K562 (cell line): ENCODE data around the gene NAA40. TPM values are rescaled to one million over a fixed set of nuclear protein-coding genes. Genes with fewer than 3 reads are reported as not detected.
A peak's percentile ranks its signal among the peaks of the same experiment; 100 is the strongest.

Experiments
- ATAC-seq: fragments of 200-7000 bp; cut with Tn5 transposase; 3 replicates; pipeline ENCODE4 v1.9.1; 2020; ENCODE audit warnings: moderate library complexity
- BruUV-seq: library from RNA; stranded (reverse); fragments of 400-500 nt; replicated peaks from 2 replicates; lab custom pipeline; 2021; lab: Mats Ljungman, UMichigan
- CTCF ChIA-PET: fragments of 300-600 bp; formaldehyde crosslinking; extraction: SDS; loops from one replicate; lab custom pipeline; 2021; ENCODE audit warnings: low intra/inter-chr PET ratio; lab: Yijun Ruan, JAX
- POLR2A ChIA-PET: fragments of 300-600, 350-650 bp; sonication (Branson Sonifier 250); formaldehyde crosslinking; extraction: SDS; loops from one replicate; lab custom pipeline; 2021; ENCODE audit warnings: antibody characterized with exemption, inconsistent platforms; lab: Yijun Ruan, JAX
- DNase-seq, 4 experiments: peaks; one replicate each; pipeline versions ENCODE4 v3.0.0 to v3.0.0-alpha.2; 2011 to 2018; ENCODE audit warnings: low spot score in 3 of 4, mixed read lengths in 3 of 4; ENCODE audit errors: extremely low read depth in 1 of 4
- FAIRE-seq: peaks from 2 replicates; lab custom pipeline; 2011; peaks lifted over from hg19 to GRCh38; lab: Jason Lieb, UNC
- H2AFZ ChIP-seq: 2 replicates; pipeline ENCODE4 v1.6.0; 2011; ENCODE audit warnings: low read depth, low read length, control low read depth, inconsistent platforms
- H3K27ac ChIP-seq: fragments of 200-600 bp; 3 replicates; pipeline ENCODE4 v1.8.0; 2011; ENCODE audit warnings: low read depth, mild to moderate bottlenecking, control low read depth, inconsistent platforms, low read length, moderate library complexity, mixed read lengths; ENCODE audit errors: extremely low read depth
- H3K27me3 ChIP-seq, 2 experiments: fragments of 300-600 bp in 1 of 2; 2 replicates in 1 of 2; 3 replicates in 1 of 2; pipeline versions ENCODE4 v1.6.0 to v1.8.0; 2011; ENCODE audit warnings: inconsistent platforms in 2 of 2, low read length in 2 of 2, mild to moderate bottlenecking in 1 of 2, mixed read lengths in 1 of 2, moderate library complexity in 1 of 2; ENCODE audit not compliant: control insufficient read depth in 2 of 2, insufficient read depth in 2 of 2
- H3K36me3 ChIP-seq: fragments of 300-600 bp; 3 replicates; pipeline ENCODE4 v1.8.0; 2011; ENCODE audit warnings: mild to moderate bottlenecking, low read length, inconsistent platforms; ENCODE audit not compliant: control insufficient read depth, insufficient read depth
- H3K4me1 ChIP-seq, 2 experiments: fragments of 200-600 bp in 1 of 2; replicated peaks in 1 of 2; 2 replicates in 1 of 2; 3 replicates in 1 of 2; pipeline versions ENCODE4 v1.5.1 to v1.8.0; 2011; ENCODE audit warnings: inconsistent platforms in 2 of 2, low read length in 2 of 2, mild to moderate bottlenecking in 1 of 2, mixed read lengths in 1 of 2, moderate library complexity in 1 of 2; ENCODE audit not compliant: control insufficient read depth in 2 of 2, insufficient read depth in 2 of 2
- H3K4me2 ChIP-seq: 2 replicates; pipeline ENCODE4 v1.6.1; 2011; ENCODE audit warnings: low read length, control low read depth, inconsistent platforms, mixed read lengths; ENCODE audit not compliant: insufficient read depth
- H3K4me3 ChIP-seq: fragments of 200-600 bp; sonication (generic), shearing (Covaris generic); 2 replicates; pipeline ENCODE4 v1.5.1; 2016; ENCODE audit warnings: control low read depth, inconsistent platforms
- H3K79me2 ChIP-seq: fragments of 200-600 bp; 3 replicates; pipeline ENCODE4 v1.8.0; 2011; ENCODE audit warnings: low read length, inconsistent platforms; ENCODE audit not compliant: control insufficient read depth, insufficient read depth
- H3K9ac ChIP-seq, 2 experiments: 2 replicates each; pipeline versions ENCODE4 v1.6.0 to v1.6.1; 2011; ENCODE audit warnings: low read depth in 2 of 2, low read length in 2 of 2, control low read depth in 1 of 2, inconsistent platforms in 1 of 2, mild to moderate bottlenecking in 1 of 2, mixed read lengths in 1 of 2; ENCODE audit not compliant: insufficient read depth in 1 of 2
- H3K9me1 ChIP-seq: one replicate; pipeline ENCODE4 v1.6.0; 2011; ENCODE audit warnings: inconsistent platforms, mild to moderate bottlenecking, low read length, moderate library complexity; ENCODE audit not compliant: control insufficient read depth, insufficient read depth
- H3K9me3 ChIP-seq: replicated peaks from 2 replicates; pipeline ENCODE4 v1.5.1; 2011; ENCODE audit warnings: low read depth, low read length, inconsistent platforms; ENCODE audit not compliant: control insufficient read depth, insufficient read depth
- H4K20me1 ChIP-seq: replicated peaks from 2 replicates; pipeline ENCODE4 v1.6.1; 2011; ENCODE audit warnings: low read length, inconsistent platforms, mixed read lengths; ENCODE audit not compliant: control insufficient read depth, insufficient read depth
- C11orf30 ChIP-seq: fragments of 450-650 bp; IDR thresholded peaks from 2 replicates; pipeline ENCODE4 v1.6.1; 2016; ENCODE audit warnings: low read depth, mild to moderate bottlenecking
- FOSL1 ChIP-seq: fragments of 200-800 bp; sonication (Bioruptor generic); conservative IDR thresholded peaks from 2 replicates; pipeline ENCODE4 v1.6.1; 2016; ENCODE audit warnings: missing genetic modification characterization, missing compliant biosample characterization
- HEY1 ChIP-seq: fragments of 250-450 bp; sonication (Bioruptor Pico); IDR thresholded peaks from 2 replicates; pipeline ENCODE4 v1.5.0; 2020; ENCODE audit warnings: mild to moderate bottlenecking, moderate library complexity, borderline replicate concordance
- KAT8 ChIP-seq: fragments of 450-650 bp; IDR thresholded peaks from 2 replicates; pipeline ENCODE4 v1.6.1; 2016; ENCODE audit warnings: low read depth, mild to moderate bottlenecking
- MITF ChIP-seq: IDR thresholded peaks from 2 replicates; pipeline ENCODE4 v1.6.1; 2014; ENCODE audit warnings: antibody characterized with exemption
- RFX5 ChIP-seq: IDR thresholded peaks from 2 replicates; pipeline ENCODE4 v1.6.1; 2011; ENCODE audit warnings: low read depth, mild to moderate bottlenecking, improper control_type of control experiment, low read length
- SNRNP70 ChIP-seq: fragments of 200-400 bp; formaldehyde crosslinking; optimal IDR thresholded peaks from 2 replicates; pipeline ENCODE3; 2017; ENCODE audit warnings: low read depth, low read length
- SPI1 ChIP-seq: IDR thresholded peaks from 2 replicates; pipeline ENCODE4 v1.6.1; 2011; ENCODE audit warnings: low read depth, low read length, control low read depth, borderline replicate concordance
- SREBF1 ChIP-seq: fragments of 150-350 bp; IDR thresholded peaks from 2 replicates; pipeline ENCODE4 v1.6.1; 2014; ENCODE audit warnings: antibody characterized with exemption, low read depth, low read length, borderline replicate concordance
- XRCC5 ChIP-seq: fragments of 200-400 bp; formaldehyde crosslinking; IDR thresholded peaks from 2 replicates; pipeline ENCODE4 v1.6.1; 2017; ENCODE audit warnings: low read depth, mild to moderate bottlenecking, low read length
- ZNF140 ChIP-seq: fragments of 250-450 bp; sonication (Bioruptor Pico); IDR thresholded peaks from 2 replicates; pipeline ENCODE4 v1.8.0; 2021; ENCODE audit warnings: moderate library complexity, mild to moderate bottlenecking, inconsistent platforms
- ZNF668 ChIP-seq: fragments of 250-450 bp; sonication (Bioruptor Pico); IDR thresholded peaks from 2 replicates; pipeline ENCODE4 v1.8.0; 2022; ENCODE audit warnings: mild to moderate bottlenecking, inconsistent platforms
- WGBS: fragments of 100-300 bp; shearing (Covaris generic); methylation state at CpG from one replicate; pipeline ENCODE4 v1.1.6; 2016; ENCODE audit warnings: low coverage, mixed read lengths; ENCODE audit not compliant: insufficient coverage; ENCODE audit errors: missing lambda C conversion rate; 5-methylcytosine and 5-hydroxymethylcytosine counted together
- in situ Hi-C: fragments of 300-500 bp; cut with MboI; formaldehyde crosslinking; loops from 4 replicates; pipeline ENCODE4 v1.15.0; 2018; ENCODE audit warnings: inconsistent platforms, mixed read lengths
- intact Hi-C: fragments of 100-400 bp; cut with micrococcal nuclease; formaldehyde crosslinking; loops from 2 replicates; pipeline ENCODE4 v1.14.2; 2022
- polyA plus RNA-seq, 8 experiments: library from polyadenylated mRNA; depleted of rRNA in 4 of 8; stranded (reverse) in 5 of 8; unstranded in 3 of 8; fragments of >200 nt; fragmentation: Nextera tagmentation in 2 of 8; fragmentation: Illumina TruSeq in 1 of 8; extraction: Ambion mirVana in 2 of 8; extraction: Trizol in 1 of 8; gene quantifications; 2 replicates each; pipeline versions ENCODE4 v1.2.1 to v1.2.3, GENCODE V29; 2011 to 2014; ENCODE audit warnings: inconsistent platforms in 1 of 8, missing spikeins in 1 of 8
- total RNA-seq, 7 experiments: library from RNA; depleted of rRNA in 6 of 7; stranded (reverse); fragments of >200 nt in 6 of 7; fragmentation: Illumina TruSeq in 2 of 7; extraction: Trizol in 2 of 7; gene quantifications; 2 replicates each; pipeline versions ENCODE4 v1.2.1 to v1.2.3, GENCODE V29; 2011 to 2021; ENCODE audit warnings: low replicate concordance in 1 of 7

NAA40 gene
- total and polyA plus RNA-seq, 9 of the 15 experiments (the other 6 are each of a cell fraction or from before 2014, with no cell fraction given) = 6.2 to 39.0 (median 23.1) TPM

- TF ChIP-seq SREBF1 (no peak), KAT8 (0 out of 2 replicates have a peak, but pooled peaks have one; percentile 34), SPI1 (peak; percentile 48; the same call in 1 of the 2 replicates), ZNF140 (0 out of 2 replicates have a peak, but pooled peaks have one; percentile 11)
- no peak for DNase-seq
- 55% methylated on average over 6 of the region's 6 CpGs for WGBS
- CTCF ChIA-PET = interaction anchor here (0.6 to 1.5 kb wide), 2 partner anchors 23 to 102 kb away, joined by 4 to 6 read pairs; partner anchors contain the start of gene MARK2
- H3K4me2 ChIP-seq = no peak overlapping the region
- H3K36me3 ChIP-seq = peaks cover 42% of the 10 kb centered on the region
- H3K79me2 ChIP-seq = peaks cover 67% of the 10 kb centered on the region
- TSS peak; percentile 57 for BruUV-seq
- peak overlapping the region; percentile 31; the same call in 2 of the 3 replicates for H3K27ac ChIP-seq
- FAIRE-seq = peak; percentile 81
- POLR2A ChIA-PET = no interaction called here
- H3K9me1 ChIP-seq = peaks cover 4% of the 10 kb centered on the region
- H4K20me1 ChIP-seq = peaks cover 13% of the 10 kb centered on the region; the same call in 1 of the 2 replicates
- peaks cover 54 to 59% of the 10 kb centered on the region in 2 experiments for H3K4me1 ChIP-seq
- H2AFZ ChIP-seq = no peak overlapping the region
- intact Hi-C loops = no loop called here
- ATAC-seq = no peak
- no peak overlapping the region for H3K4me3 ChIP-seq
- H3K9ac ChIP-seq = peak overlapping the region; percentile 9 to 15; a peak in 1 of 4 replicates
- in situ Hi-C loops = loop anchor here (10.0 kb wide), 1 partner anchor 106 kb away; the partner anchor contains the start of gene MARK2
- H3K27me3 ChIP-seq = no peaks in the 10 kb centered on the region
- H3K9me3 ChIP-seq = no peaks in the 10 kb centered on the region
Observed at GRCh38 chr11:63940786-63941185, 2.0 kb downstream of the NAA40 start.

GRCh38 chr11:63941901-63942300 lies 3.1 kb downstream of the NAA40 start:
- Histone ChIP-seq H3K36me3 (peaks cover 53% of the 10 kb centered on the region), H3K9me3 (no peaks in the 10 kb centered on the region), H3K27me3 (no peaks in the 10 kb centered on the region), H3K79me2 (peaks cover 67% of the 10 kb centered on the region), H3K9ac (peak overlapping the region; percentile 29 to 41; a peak in 3 of 4 replicates), H3K4me3 (no peak overlapping the region), H2AFZ (no peak overlapping the region), H3K4me2 (peak overlapping the region; percentile 47), H3K4me1 (peaks cover 54 to 60% of the 10 kb centered on the region in 2 experiments), H4K20me1 (peaks cover 15% of the 10 kb centered on the region; the same call in 1 of the 2 replicates), H3K27ac (peak overlapping the region; percentile 56), H3K9me1 (peaks cover 4% of the 10 kb centered on the region)
- WGBS = 7% methylated on average over 4 of the region's 4 CpGs
- intact Hi-C loops = no loop called here
- 0 out of 3 replicates have a peak, but pooled peaks have one; percentile 3 for ATAC-seq
- in situ Hi-C loops = loop anchor here (10.0 kb wide), 1 partner anchor 107 kb away; the partner anchor contains the start of gene MARK2
- peak in 3 of 4 experiments; percentile 26 to 78 (median 60) for DNase-seq
- no TSS peak for BruUV-seq
- peak; percentile 85 for FAIRE-seq
- ChIA-PET CTCF (no interaction called here), POLR2A (interaction anchor here (0.6 to 1.7 kb wide), 2 partner anchors 32 to 121 kb away, joined by 3 to 6 read pairs; partner anchors contain the start of gene COX8A)
- TF ChIP-seq RFX5 (no peak), ZNF668 (CRISPR knock-in tag) (no peak), HEY1 (no peak), C11orf30 (no peak), SNRNP70 (no peak), FOSL1 (tag) (peak; percentile 68), XRCC5 (no peak), MITF (no peak)
